ENCODE data around the gene BRI3. TPM values are rescaled to one million over a fixed set of nuclear protein-coding genes. Genes with fewer than 3 reads are reported as not detected.

The BRI3 gene
- total and polyA plus RNA-seq, 2 of the 8 experiments (the other 6 are each of a cell fraction or from before 2014, with no cell fraction given) = 77.5 to 93.4 TPM

DNA sequence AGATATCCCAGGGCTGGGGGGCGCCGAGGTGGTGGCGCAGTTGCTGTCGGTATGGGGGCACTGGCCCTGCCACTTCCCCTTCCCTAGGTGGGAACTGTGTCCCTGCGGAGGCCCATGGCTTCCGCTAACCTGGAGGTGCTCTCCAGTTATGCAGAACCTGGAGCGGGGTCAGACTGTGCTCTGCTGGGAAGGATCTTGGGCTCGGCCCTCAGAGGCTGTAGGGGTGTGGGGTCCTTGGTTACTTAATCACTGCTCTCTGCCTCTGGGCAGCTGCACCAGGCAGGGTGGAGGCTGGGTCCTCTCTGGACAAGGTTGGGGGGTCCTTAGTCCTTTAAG lies 2.4 kb downstream of the BRI3 start:
- no peak overlapping the region for H2BK12ac ChIP-seq (ENCODE audit: low read depth, low read length)
- peaks cover 5% of the 10 kb centered on the region; the same call in 1 of the 2 replicates for H3K23me2 ChIP-seq (ENCODE audit: low read depth, low read length)
- no peak overlapping the region for H3K4ac ChIP-seq (replicated peaks; ENCODE audit: insufficient read length, low read depth, low read length)
- H3K9me3 ChIP-seq (ENCODE audit: insufficient read depth in 2 of 2, low read depth in 1 of 2, low read length in 1 of 2) = no peaks in the 10 kb centered on the region
- 87% methylated on average over 8 of the region's 8 CpGs; no CpG with 5 or more reads in 1 of the 2 experiments for WGBS, 2 experiments (ENCODE audit: extremely low coverage in 1 of 2, insufficient coverage in 1 of 2, insufficient read length in 1 of 2, insufficient replicate concordance in 2 of 2, low coverage in 1 of 2, low lambda C conversion rate in 2 of 2, missing lambda C conversion rate in 1 of 2)
- no peak overlapping the region for H2BK15ac ChIP-seq (ENCODE audit: low read length)
- no peak overlapping the region for H3K27ac ChIP-seq (ENCODE audit: low read depth, low read length)
- H3K14ac ChIP-seq (ENCODE audit: insufficient read length) = no peak overlapping the region
- no peak overlapping the region for H2BK120ac ChIP-seq (replicated peaks; ENCODE audit: low read depth, low read length)
- H3K79me1 ChIP-seq (ENCODE audit: low read depth, low read length) = peaks cover 11% of the 10 kb centered on the region
- H2AK5ac ChIP-seq (ENCODE audit: low read depth, low read length) = no peak overlapping the region
- peaks cover 35 to 36% of the 10 kb centered on the region in 2 experiments for H4K20me1 ChIP-seq (replicated peaks in 1 of 2; ENCODE audit: control insufficient read depth in 1 of 2, insufficient read depth in 2 of 2, low read length in 2 of 2)
- ChIA-PET CTCF (ENCODE audit: partially characterized antibody) (interaction anchor here (0.6 to 2.8 kb wide), 2 partner anchors 10 to 116 kb away, joined by 3 to 14 read pairs; no protein-coding TSS in a partner anchor), POLR2A (ENCODE audit: partially characterized antibody) (interaction anchor here (1.5 to 2.0 kb wide), 3 partner anchors 9 to 18 kb away, joined by 4 to 7 read pairs (median 5); no protein-coding TSS in a partner anchor)
- no peaks in the 10 kb centered on the region; a peak in 1 of 8 replicates for H3K36me3 ChIP-seq (ENCODE audit: control insufficient read depth in 2 of 4, insufficient read depth in 4 of 4, low read length in 3 of 4)
- H3K4me1 ChIP-seq (replicated peaks in 1 of 4; ENCODE audit: control insufficient read depth in 3 of 4, insufficient read depth in 4 of 4, low read length in 3 of 4) = peaks cover 7 to 26% (median 18%) of the 10 kb centered on the region in 4 experiments
- H4K5ac ChIP-seq (ENCODE audit: insufficient read length, low read depth, low read length) = no peak overlapping the region
- H3K27me3 ChIP-seq (replicated peaks in 1 of 4; ENCODE audit: control insufficient read depth in 3 of 4, extremely low read depth in 1 of 4, insufficient read depth in 3 of 4, low read length in 3 of 4) = no peaks in the 10 kb centered on the region
- H3K23ac ChIP-seq (ENCODE audit: insufficient read length) = no peak overlapping the region
- H3K56ac ChIP-seq (replicated peaks; ENCODE audit: insufficient read length, low read depth, low read length) = no peak overlapping the region
- H3K4me3 ChIP-seq (ENCODE audit: extremely low read depth in 1 of 4, insufficient read depth in 2 of 4, low read depth in 3 of 4, low read length in 4 of 4) = no peak overlapping the region
- H3K79me2 ChIP-seq (ENCODE audit: control insufficient read depth in 1 of 2, insufficient read depth in 2 of 2, low read length in 2 of 2) = peaks cover 7 to 51% of the 10 kb centered on the region in 2 experiments
- H3K9ac ChIP-seq (replicated peaks in 1 of 4; ENCODE audit: extremely low read depth in 1 of 4, low read depth in 3 of 4, low read length in 3 of 4) = no peak overlapping the region
- H4K8ac ChIP-seq (ENCODE audit: extremely low read depth, insufficient read depth, low read length) = no peak overlapping the region; the same call in 1 of the 2 replicates
- H2BK20ac ChIP-seq (ENCODE audit: low read length) = no peak overlapping the region
- no peak overlapping the region for H2AFZ ChIP-seq (ENCODE audit: low read length)
- no peak overlapping the region for H2BK5ac ChIP-seq (ENCODE audit: low read depth, low read length)
- no peak overlapping the region for H4K91ac ChIP-seq (replicated peaks; ENCODE audit: insufficient read length, low read length)
- H3K4me2 ChIP-seq (ENCODE audit: insufficient read depth in 1 of 2, low read depth in 2 of 2, low read length in 2 of 2) = peak overlapping the region in 1 of 2 experiments; percentile 85; a peak in 1 of 4 replicates
- FAIRE-seq (no peak), DNase-seq (ENCODE audit: low read depth in 1 of 2, low spot score in 2 of 2) (no peak)
- H3K18ac ChIP-seq (ENCODE audit: extremely low read depth, low read length) = no peak overlapping the region
- TF ChIP-seq POLR2A (IDR thresholded peaks at IDR 0.05; ENCODE audit: control extremely low read depth in 1 of 2, low read depth in 2 of 2, low read length in 2 of 2) (no peak), SP1 (IDR thresholded peaks at IDR 0.05; ENCODE audit: low read depth, low read length) (no peak)
